Mammary epithelial cell (primary cell): ENCODE results near the gene FRY.

ENCODE experiments used
- EZH2 ChIP-seq: IDR thresholded peaks from 2 replicates; pipeline ENCODE4 v1.6.1; 2012; ENCODE audit warnings: low read length, inconsistent platforms, borderline replicate concordance
- TF ChIP-seq, protein P1 (sequence below), 2 donors: IDR thresholded peaks in 1 of 2; conservative IDR thresholded peaks in 1 of 2; 2 replicates each; pipeline ENCODE4 v1.5.1; 2011 to 2012; ENCODE audit warnings: inconsistent platforms in 2 of 2, low read length in 2 of 2, mild to moderate bottlenecking in 2 of 2, control low read depth in 1 of 2, low read depth in 1 of 2; ENCODE audit not compliant: insufficient read depth in 1 of 2; ENCODE audit errors: extremely low read depth in 1 of 2

DNA sequence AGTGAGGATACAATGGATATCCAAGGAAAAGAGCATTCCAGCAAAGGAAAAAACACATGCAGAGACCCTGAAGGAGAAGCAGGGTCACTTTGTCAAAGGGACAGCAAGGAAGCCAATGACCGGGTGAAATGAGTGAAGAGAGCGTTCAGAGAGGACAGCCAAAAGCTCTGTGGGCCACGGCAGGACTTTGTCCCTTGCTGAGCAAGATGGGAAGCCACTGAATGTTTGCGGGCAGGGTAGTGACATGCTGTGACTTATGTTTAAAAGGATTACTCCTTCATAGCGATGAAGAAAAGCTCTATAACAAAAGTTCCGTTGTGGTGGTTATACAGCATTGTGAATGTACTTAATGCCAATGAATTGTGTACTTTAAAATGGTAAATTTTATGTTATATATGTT is 267.1 kb downstream of the FRY start:
- TF ChIP-seq, protein P1, sequence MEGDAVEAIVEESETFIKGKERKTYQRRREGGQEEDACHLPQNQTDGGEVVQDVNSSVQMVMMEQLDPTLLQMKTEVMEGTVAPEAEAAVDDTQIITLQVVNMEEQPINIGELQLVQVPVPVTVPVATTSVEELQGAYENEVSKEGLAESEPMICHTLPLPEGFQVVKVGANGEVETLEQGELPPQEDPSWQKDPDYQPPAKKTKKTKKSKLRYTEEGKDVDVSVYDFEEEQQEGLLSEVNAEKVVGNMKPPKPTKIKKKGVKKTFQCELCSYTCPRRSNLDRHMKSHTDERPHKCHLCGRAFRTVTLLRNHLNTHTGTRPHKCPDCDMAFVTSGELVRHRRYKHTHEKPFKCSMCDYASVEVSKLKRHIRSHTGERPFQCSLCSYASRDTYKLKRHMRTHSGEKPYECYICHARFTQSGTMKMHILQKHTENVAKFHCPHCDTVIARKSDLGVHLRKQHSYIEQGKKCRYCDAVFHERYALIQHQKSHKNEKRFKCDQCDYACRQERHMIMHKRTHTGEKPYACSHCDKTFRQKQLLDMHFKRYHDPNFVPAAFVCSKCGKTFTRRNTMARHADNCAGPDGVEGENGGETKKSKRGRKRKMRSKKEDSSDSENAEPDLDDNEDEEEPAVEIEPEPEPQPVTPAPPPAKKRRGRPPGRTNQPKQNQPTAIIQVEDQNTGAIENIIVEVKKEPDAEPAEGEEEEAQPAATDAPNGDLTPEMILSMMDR (conservative IDR thresholded peaks at IDR 0.05 in 1 of 2, IDR thresholded peaks at IDR 0.05 in 1 of 2; ENCODE audit: extremely low read depth in 1 of 2, insufficient read depth in 1 of 2, low read depth in 1 of 2, low read length in 2 of 2), result no peak
- TF ChIP-seq EZH2, result no peak
